ENCODE measurements around the gene PLXNC1. TPM values are rescaled to one million over a fixed set of nuclear protein-coding genes. Genes with fewer than 3 reads are reported as not detected.

PLXNC1 gene
- total RNA-seq, 1 donor from 2014 or later = 10.3 TPM

DNA sequence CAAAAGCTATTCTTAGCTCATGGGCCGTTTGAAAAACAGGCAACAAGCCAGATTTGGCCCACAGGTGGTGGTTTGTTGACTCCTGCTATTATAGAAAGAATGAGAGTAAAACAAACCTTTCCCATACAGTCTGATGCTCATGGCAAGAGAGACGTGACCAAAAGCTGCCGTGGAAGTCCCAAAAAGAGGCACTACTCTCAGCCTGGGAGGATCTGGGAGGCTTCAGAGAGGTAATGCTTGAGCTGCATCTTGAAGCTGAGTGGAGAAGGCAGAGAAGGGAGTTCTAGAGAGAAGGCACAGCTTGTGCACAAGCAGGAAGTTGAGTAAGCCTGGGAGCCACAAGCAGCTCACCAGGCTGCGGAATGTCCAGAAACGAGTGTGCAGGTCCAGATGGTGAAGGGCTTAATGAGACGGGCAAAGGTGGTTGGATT lies 9.6 kb downstream of the PLXNC1 start:
- no peak for DNase-seq (ENCODE audit: low spot score)

- DNase-seq (ENCODE audit: low spot score) = no peak
Observed at GRCh38 chr12:94158666-94159065, 10.3 kb downstream of the PLXNC1 start.

DNA sequence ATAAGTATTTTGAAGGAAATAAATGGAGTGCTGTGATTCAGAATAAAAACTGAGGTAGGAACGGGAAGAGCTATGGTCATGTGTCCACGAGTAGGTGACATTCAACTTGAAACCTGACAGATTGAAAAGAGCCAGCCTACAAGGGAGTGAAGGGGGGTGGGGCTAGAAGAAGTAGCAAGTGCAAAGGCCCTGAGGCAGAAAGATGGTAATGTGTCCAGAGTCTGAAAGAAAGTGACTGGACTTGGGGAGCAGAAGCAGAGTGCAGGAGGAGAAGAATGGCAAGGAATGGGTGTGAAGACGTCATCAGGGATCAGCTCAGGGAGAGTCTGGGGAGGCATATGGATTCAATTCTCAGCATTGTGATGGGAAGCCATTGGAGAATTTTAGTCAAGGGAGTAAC lies 13.7 kb downstream of the PLXNC1 start:
- no peak for DNase-seq (ENCODE audit: low spot score)

- no peak for DNase-seq (ENCODE audit: low spot score)
Observed at GRCh38 chr12:94163850-94164249, 15.5 kb downstream of the PLXNC1 start.

- no peak for DNase-seq (ENCODE audit: low spot score)
Observed at GRCh38 chr12:94165138-94165537, 16.8 kb downstream of the PLXNC1 start.

GRCh38 chr12:94165670-94166364 lies 17.4 kb downstream of the PLXNC1 start:
- DNase-seq (ENCODE audit: low spot score) = no peak

DNA sequence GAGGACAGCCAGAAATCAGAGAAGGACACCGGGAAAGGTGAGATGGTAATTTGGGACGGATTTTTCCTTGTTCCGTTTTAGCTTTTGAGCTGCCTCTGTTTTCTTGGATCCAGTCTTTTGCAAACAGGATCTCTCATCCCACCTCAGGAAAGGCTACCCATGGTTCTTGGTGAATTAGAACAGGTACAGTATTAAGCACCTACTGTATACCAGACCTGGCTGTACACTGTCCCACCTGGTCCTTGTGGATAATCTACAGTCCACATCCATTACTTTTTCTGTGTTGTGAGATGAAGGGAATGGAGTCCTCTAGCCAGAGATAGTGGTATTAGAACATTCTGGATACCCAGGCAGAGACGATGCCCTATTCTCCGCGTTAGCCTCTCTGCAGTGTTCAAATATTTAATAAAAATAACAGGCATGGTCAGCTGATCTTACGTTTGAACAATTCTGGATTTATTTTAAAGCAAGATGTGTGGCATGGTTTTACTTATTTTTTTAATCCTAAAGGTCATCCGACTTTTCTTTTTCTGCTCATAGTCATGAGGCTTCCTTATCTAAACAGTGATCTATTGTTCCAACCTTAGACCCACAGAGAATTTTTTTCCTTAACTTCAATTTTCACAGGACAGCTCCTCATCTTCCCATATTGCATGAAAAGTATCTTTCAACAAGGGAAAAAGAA lies 18.8 kb downstream of the PLXNC1 start:
- DNase-seq (ENCODE audit: low spot score) = no peak

- DNase-seq (ENCODE audit: low spot score) = no peak
Observed at GRCh38 chr12:94167756-94168416, 19.5 kb downstream of the PLXNC1 start.

DNA sequence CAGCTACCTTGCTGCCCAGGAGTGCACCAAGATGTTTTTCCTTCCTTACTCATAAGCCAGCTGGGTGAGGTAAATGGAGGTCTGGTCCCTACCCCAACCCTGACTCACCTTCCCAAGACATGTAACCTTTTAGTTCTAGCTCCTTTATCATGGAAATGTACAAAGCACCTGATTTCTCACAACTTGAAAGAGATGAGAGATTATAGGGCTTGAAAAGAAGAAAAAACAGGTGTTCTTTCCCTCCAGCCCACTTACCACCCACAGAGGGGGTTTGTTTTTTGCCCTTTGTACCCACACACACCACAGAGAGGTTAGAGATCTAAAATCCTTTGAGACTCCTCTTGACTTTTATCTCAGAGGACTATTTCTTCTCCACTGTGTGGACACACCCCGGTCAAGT lies 21.1 kb downstream of the PLXNC1 start:
- DNase-seq (ENCODE audit: low spot score) = no peak

DNA sequence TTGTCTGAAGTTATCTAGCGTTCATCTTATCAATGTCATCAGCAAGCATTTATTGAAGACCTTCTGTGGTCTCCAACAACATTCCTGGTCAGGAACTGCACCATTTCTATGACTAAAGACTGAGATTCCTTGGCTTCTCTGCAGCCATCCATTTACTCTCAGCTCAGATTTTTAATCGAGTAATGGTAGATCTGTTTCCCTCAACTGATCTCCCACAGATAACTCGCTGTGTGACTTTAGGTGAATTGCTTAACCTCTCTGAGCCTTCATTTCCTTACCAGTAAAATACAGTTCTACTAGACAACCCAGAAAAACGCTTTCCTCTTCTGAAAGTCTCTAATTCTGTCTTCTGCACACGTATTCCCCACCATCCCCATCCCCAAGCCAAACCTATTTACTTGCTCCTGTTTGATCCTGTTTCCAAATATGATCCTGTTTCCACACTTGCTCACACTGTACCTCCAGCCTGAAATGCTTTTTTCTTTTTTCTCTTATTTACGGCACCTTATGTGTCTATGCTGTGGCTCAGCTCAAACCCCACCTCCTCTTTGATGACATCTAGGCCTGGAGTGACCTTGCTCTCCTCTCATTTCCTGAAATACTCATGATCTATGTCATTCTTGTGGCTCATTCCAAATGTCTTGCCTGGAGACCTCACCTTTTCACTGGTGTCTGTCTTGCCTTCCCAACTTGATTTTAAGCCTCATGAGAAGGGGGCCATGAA lies 21.8 kb downstream of the PLXNC1 start:
- no peak for DNase-seq (ENCODE audit: low spot score)

- DNase-seq (ENCODE audit: low spot score) = no peak
Observed at GRCh38 chr12:94170690-94171594, 22.6 kb downstream of the PLXNC1 start.

- DNase-seq (ENCODE audit: low spot score) = no peak
Observed at GRCh38 chr12:94171595-94171930, 23.2 kb downstream of the PLXNC1 start.

DNA sequence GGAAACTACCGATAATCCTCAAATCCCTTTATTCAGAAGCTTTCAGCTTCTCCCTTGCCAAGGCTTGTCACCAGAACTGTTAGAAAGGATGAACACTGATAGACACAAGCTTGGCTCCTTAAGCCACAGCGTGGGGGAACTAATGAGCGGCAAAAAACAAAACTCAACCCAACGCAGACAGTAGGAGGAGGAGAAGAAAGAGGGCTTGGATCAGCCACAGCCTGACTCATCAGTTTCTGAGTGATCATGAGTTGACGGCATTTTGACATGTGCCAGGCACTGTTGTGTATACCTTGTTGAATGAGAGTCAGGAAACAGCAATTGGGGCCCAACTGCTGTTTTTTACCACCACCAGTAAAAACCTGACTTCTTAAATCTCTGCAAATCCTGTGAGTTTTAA lies 23.7 kb downstream of the PLXNC1 start:
- DNase-seq (ENCODE audit: low spot score) = no peak

GRCh38 chr12:94172973-94173372 lies 24.6 kb downstream of the PLXNC1 start:
- no peak for DNase-seq (ENCODE audit: low spot score)

GRCh38 chr12:94173660-94174265 lies 25.4 kb downstream of the PLXNC1 start:
- DNase-seq (ENCODE audit: low spot score) = no peak

DNA sequence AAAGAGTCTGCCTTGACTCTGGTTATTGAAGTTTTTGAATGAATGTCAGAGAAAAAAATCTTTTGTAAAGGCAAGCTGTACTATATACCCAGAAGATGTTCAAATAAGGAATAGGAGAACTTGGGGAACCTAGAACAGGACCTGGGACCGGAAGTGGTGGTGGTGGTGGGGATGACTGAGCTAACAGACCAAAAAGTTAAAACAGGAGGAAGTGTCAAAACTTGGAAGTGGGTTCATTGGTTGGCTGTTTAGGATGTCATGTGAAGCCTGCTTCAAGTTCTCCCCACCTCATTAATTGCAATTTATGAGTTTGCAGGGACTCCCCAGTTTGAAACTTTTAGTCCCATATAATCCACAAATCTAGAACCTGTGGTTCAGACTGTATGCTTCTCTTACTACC lies 26.2 kb downstream of the PLXNC1 start:
- DNase-seq (ENCODE audit: low spot score) = no peak

DNA sequence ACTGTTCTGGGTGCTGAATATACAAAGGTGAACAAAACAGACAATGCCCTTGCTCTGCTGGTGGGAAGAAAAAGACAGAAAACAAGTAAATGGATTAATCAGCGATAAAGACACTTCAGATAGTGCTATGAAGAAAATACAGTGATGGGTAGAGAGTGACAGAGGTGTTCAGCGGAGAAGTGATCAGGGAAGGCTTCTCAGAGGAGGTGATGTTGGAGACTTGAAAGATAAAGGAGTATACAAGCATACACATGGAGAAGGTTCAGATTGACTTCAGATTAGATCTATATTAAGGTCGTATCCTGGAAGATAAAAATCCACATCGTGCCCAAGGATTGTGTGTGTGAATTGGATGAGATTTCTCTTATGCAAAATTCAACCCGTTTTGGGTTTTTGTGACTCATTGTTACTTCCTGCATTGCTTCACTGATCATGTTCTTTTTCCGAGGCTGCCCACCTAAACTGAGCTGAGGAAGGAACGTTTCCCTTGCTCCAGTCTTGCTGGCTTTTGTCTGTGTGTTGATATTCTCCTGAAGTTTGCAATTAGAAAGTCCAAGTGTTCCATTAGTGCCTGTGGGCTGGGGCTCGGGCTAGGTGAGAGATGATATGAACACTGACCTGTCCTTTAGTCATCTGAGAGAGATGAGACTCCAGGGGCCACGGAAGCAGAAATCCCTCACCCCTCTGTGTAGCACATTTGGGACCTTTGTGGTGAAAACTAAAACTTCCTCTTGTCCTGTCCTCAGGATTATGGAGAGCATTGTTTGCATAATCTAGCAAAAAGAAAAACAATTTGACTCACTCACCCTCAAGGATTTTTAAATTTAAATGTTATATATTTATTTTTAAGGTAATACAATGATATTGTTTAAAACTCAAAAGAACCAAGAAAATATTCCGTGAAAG lies 27.6 kb downstream of the PLXNC1 start:
- no peak for DNase-seq (ENCODE audit: low spot score)

DNA sequence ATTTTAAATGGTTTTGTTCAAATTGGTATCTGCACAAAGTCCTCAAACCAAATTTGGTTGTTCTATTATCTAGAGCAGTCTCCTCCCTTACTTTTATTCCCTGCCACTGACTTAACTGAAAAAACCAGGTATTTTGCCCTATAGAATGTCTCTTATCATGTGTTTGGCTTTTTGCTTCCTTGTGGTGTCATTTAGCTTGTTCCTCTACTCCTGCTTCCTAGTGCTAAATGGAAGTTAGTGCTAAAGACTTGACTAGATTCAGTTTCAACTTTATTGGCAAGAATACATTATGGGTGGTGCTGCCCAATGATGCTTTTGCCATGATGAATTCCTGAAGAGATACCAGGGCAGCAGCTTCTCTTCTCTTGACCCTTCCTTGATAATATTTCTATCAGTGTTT lies 29.7 kb downstream of the PLXNC1 start:
- no peak for DNase-seq (ENCODE audit: low spot score)

DNA sequence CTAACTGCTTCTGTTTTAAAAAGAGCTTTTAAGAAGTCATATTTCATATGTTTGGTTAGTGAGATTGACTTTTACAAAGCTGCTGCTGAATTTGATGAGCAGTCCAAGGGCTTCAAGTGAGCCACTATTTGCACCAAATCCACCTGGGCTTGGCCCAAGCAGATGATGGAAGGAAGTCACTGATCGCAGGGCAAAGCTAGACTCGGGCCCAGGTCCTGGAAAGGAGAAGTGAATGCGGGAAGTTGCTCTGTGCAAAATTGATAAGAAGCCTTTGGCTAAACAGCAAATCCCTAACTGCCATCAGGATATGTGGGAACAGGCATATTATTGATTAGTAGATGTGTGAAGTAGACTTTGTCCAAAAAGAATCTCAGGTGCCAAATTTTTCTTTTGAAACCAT lies 30.5 kb downstream of the PLXNC1 start:
- DNase-seq (ENCODE audit: low spot score) = no peak

GRCh38 chr12:94179723-94180122 lies 31.3 kb downstream of the PLXNC1 start:
- no peak for DNase-seq (ENCODE audit: low spot score)
